Liver (tissue), 9 donors: ENCODE data around the gene TPSB2. TPM values are rescaled to one million over a fixed set of nuclear protein-coding genes. Genes with fewer than 3 reads are reported as not detected.

Experiments used
- DNase-seq: peaks from one replicate; pipeline ENCODE4 v3.0.0-alpha.2; 2017; ENCODE audit warnings: low spot score
- H3K27ac ChIP-seq, 2 donors: one replicate each; pipeline ENCODE4 v1.7.0; 2013; ENCODE audit warnings: inconsistent platforms in 2 of 2, low read length in 2 of 2, control low read depth in 1 of 2, low read depth in 1 of 2, mild to moderate bottlenecking in 1 of 2
- H3K27me3 ChIP-seq, 4 donors: one replicate each; pipeline versions ENCODE4 v1.6.1 to v1.7.0; 2013; ENCODE audit warnings: low read length in 3 of 4, inconsistent platforms in 1 of 4, mild to moderate bottlenecking in 1 of 4, moderate library complexity in 1 of 4; ENCODE audit not compliant: control insufficient read depth in 4 of 4, insufficient read depth in 4 of 4
- H3K36me3 ChIP-seq, 4 donors: one replicate each; pipeline versions ENCODE4 v1.6.1 to v1.7.0; 2013; ENCODE audit warnings: low read length in 3 of 4, mild to moderate bottlenecking in 3 of 4, low read depth in 1 of 4, moderate library complexity in 1 of 4; ENCODE audit not compliant: control insufficient read depth in 4 of 4, insufficient read depth in 3 of 4
- H3K4me1 ChIP-seq, 4 donors: one replicate each; pipeline versions ENCODE4 v1.6.1 to v1.7.0; 2013; ENCODE audit warnings: low read length in 3 of 4, mild to moderate bottlenecking in 3 of 4, moderate library complexity in 1 of 4; ENCODE audit not compliant: control insufficient read depth in 4 of 4, insufficient read depth in 4 of 4
- H3K4me3 ChIP-seq, 3 donors: one replicate each; pipeline versions ENCODE4 v1.6.1 to v1.7.0; 2013; ENCODE audit warnings: low read length in 3 of 3, control low read depth in 1 of 3, low read depth in 1 of 3, mild to moderate bottlenecking in 1 of 3
- H3K9ac ChIP-seq, 2 donors: one replicate each; pipeline ENCODE4 v1.7.0; 2013; ENCODE audit warnings: low read length in 2 of 2, mild to moderate bottlenecking in 2 of 2, moderate library complexity in 2 of 2, control low read depth in 1 of 2, low read depth in 1 of 2
- H3K9me3 ChIP-seq, 4 donors: one replicate each; pipeline versions ENCODE4 v1.6.1 to v1.7.0; 2013; ENCODE audit warnings: low read length in 3 of 4; ENCODE audit not compliant: control insufficient read depth in 4 of 4
- ATF3 ChIP-seq: IDR thresholded peaks from 2 replicates; pipeline ENCODE4 v1.6.1; 2016; ENCODE audit warnings: antibody characterized with exemption
- EGR1 ChIP-seq, 2 donors: IDR thresholded peaks; 2 replicates each; pipeline ENCODE4 v1.6.1; 2016 to 2018; ENCODE audit warnings: antibody characterized with exemption in 2 of 2, low read depth in 2 of 2
- FOXA1 ChIP-seq: IDR thresholded peaks from 2 replicates; pipeline ENCODE4 v1.6.1; 2016; ENCODE audit warnings: antibody characterized with exemption
- FOXA2 ChIP-seq: IDR thresholded peaks from 2 replicates; pipeline ENCODE4 v1.6.1; 2016; ENCODE audit warnings: antibody characterized with exemption
- GABPA ChIP-seq, 2 donors: IDR thresholded peaks in 1 of 2; conservative IDR thresholded peaks in 1 of 2; 2 replicates each; pipeline ENCODE4 v1.6.1; 2016; ENCODE audit warnings: antibody characterized with exemption in 2 of 2, mild to moderate bottlenecking in 1 of 2, moderate library complexity in 1 of 2
- HNF4G ChIP-seq: IDR thresholded peaks from 2 replicates; pipeline ENCODE4 v1.6.1; 2016; ENCODE audit warnings: antibody characterized with exemption
- JUND ChIP-seq, 2 donors: IDR thresholded peaks; 2 replicates each; pipeline ENCODE4 v1.6.1; 2016; ENCODE audit warnings: antibody characterized with exemption in 2 of 2
- NR2F2 ChIP-seq: IDR thresholded peaks from 2 replicates; pipeline ENCODE4 v1.6.1; 2016; ENCODE audit warnings: antibody characterized with exemption
- RAD21 ChIP-seq, 2 donors: IDR thresholded peaks; 2 replicates each; pipeline ENCODE4 v1.6.1; 2016; ENCODE audit warnings: antibody characterized with exemption in 2 of 2, mild to moderate bottlenecking in 2 of 2
- RXRA ChIP-seq, 2 donors: IDR thresholded peaks; 2 replicates each; pipeline ENCODE4 v1.6.1; 2017 to 2018; ENCODE audit warnings: antibody characterized with exemption in 2 of 2, mild to moderate bottlenecking in 1 of 2
- SP1 ChIP-seq: IDR thresholded peaks from 2 replicates; pipeline ENCODE4 v1.6.1; 2018; ENCODE audit warnings: antibody characterized with exemption, mild to moderate bottlenecking
- TAF1 ChIP-seq: conservative IDR thresholded peaks from 2 replicates; pipeline ENCODE4 v1.6.1; 2016; ENCODE audit warnings: antibody characterized with exemption, mild to moderate bottlenecking
- YY1 ChIP-seq: IDR thresholded peaks from 2 replicates; pipeline ENCODE4 v1.6.1; 2016; ENCODE audit warnings: antibody characterized with exemption, mild to moderate bottlenecking
- WGBS: extraction: QIAGEN DNeasy Blood & Tissue Kit; methylation state at CpG from one replicate; pipeline ENCODE4 v1.1.7; 2013; 5-methylcytosine and 5-hydroxymethylcytosine counted together
- polyA plus RNA-seq, 2 donors: library from polyadenylated mRNA; stranded (reverse) in 1 of 2; unstranded in 1 of 2; fragments of 200-250 nt in 1 of 2; fragments of >200 nt in 1 of 2; fragmentation: Nextera tagmentation in 1 of 2; extraction: Ambion mirVana in 1 of 2; gene quantifications; one replicate each; pipeline versions ENCODE4 v1.2.1 to v1.2.3, GENCODE V29; 2013 to 2015
- total RNA-seq, 2 donors: library from RNA; depleted of rRNA; stranded (reverse); fragments of >200 nt; gene quantifications; one replicate each; pipeline ENCODE4 v1.2.3, GENCODE V29; 2014
- TF ChIP-seq, protein P1 (sequence below): IDR thresholded peaks from 2 replicates; pipeline ENCODE4 v1.6.1; 2016; ENCODE audit warnings: antibody characterized with exemption
- TF ChIP-seq, protein P2 (sequence below): IDR thresholded peaks from 2 replicates; pipeline ENCODE4 v1.6.1; 2016; ENCODE audit warnings: antibody characterized with exemption, mild to moderate bottlenecking
- donor health status: healthy.
- donor health status: healthy.
- donor health status: healthy.
- donor health status: healthy.
- donor health status: healthy.

TPSB2 gene
- total and polyA plus RNA-seq, 4 donors = 0.09 to 12.7 (median 0.45) TPM

DNA sequence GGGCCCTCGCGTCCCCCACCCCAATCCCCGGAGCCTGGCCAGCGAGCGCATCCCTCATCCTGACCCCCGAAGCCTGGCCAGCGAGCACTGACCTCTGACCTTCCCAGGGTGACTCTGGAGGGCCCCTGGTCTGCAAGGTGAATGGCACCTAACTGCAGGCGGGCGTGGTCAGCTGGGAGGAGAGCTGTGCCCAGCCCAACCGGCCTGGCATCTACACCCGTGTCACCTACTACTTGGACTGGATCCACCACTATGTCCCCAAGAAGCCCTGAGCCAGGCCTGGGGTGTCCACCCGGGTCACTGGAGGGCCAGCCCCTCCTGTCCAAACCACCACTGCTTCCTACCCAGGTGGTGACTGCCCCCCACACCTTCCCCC, 28.2 kb upstream of the TPSB2 start:
- Histone ChIP-seq H3K9ac (no peak overlapping the region), H3K36me3 (no peaks in the 10 kb centered on the region)
- WGBS = 60% methylated on average over 12 of the region's 12 CpGs

DNA sequence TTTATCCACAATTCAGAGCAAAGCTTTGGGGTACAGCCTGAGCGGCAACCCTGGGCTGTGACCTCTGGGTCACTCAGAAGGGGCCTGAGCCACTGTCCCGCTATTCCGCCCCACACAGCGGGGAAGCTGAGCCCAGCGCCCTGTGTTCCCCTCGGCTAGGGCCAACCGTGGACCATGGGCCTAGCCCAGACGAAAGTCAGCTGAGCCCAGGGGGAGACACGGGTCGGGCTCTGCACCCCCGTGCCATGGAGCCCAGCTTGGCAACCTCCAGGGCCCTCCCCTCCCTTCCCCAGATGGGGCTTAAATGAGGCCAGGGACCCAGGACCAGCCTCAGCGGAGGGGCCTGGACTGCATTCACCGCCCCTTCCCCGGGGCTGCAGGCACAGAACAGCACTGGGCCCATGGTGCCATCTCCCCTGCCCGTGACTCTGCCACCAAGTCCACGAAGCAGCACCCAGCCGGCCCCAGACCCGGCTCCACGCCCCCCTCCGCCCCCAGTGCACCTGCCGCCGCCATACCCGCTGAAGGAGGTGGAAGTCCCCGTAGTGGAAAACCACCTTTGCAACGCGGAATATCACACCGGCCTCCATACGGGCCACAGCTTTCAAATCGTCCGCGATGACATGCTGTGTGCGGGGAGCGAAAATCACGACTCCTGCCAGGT, 27.7 kb upstream of the TPSB2 start:
- no peak overlapping the region for H3K4me3 ChIP-seq
- H3K4me1 ChIP-seq = no peaks in the 10 kb centered on the region
- no peak overlapping the region for H3K9ac ChIP-seq
- peaks cover 0 to 9% (median 1%) of the 10 kb centered on the region in 4 donors for H3K27me3 ChIP-seq
- WGBS = 84% methylated on average over 34 of the region's 34 CpGs
- no peak for TF ChIP-seq SP1
- TF ChIP-seq FOXA1 = no peak
- TF ChIP-seq NR2F2 = no peak
- TF ChIP-seq EGR1 (IDR thresholded peaks at IDR 0.05; ENCODE audit: low read depth in 2 of 2) = no peak
- TF ChIP-seq YY1 = no peak
- no peak for TF ChIP-seq FOXA2
- TF ChIP-seq TAF1 = no peak
- TF ChIP-seq, protein P1, sequence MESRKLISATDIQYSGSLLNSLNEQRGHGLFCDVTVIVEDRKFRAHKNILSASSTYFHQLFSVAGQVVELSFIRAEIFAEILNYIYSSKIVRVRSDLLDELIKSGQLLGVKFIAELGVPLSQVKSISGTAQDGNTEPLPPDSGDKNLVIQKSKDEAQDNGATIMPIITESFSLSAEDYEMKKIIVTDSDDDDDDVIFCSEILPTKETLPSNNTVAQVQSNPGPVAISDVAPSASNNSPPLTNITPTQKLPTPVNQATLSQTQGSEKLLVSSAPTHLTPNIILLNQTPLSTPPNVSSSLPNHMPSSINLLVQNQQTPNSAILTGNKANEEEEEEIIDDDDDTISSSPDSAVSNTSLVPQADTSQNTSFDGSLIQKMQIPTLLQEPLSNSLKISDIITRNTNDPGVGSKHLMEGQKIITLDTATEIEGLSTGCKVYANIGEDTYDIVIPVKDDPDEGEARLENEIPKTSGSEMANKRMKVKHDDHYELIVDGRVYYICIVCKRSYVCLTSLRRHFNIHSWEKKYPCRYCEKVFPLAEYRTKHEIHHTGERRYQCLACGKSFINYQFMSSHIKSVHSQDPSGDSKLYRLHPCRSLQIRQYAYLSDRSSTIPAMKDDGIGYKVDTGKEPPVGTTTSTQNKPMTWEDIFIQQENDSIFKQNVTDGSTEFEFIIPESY = no peak
- H3K9me3 ChIP-seq = no peaks in the 10 kb centered on the region
- no peak overlapping the region for H3K27ac ChIP-seq
- H3K36me3 ChIP-seq = no peaks in the 10 kb centered on the region
- DNase-seq = no peak

More for the DNA sequence above, 28.2 kb upstream of the TPSB2 start:
- Histone ChIP-seq H3K27me3 (peaks cover 0 to 9% (median 1%) of the 10 kb centered on the region in 4 donors), H3K4me1 (no peaks in the 10 kb centered on the region), H3K27ac (no peak overlapping the region), H3K9me3 (no peaks in the 10 kb centered on the region), H3K4me3 (no peak overlapping the region)
- no peak for TF ChIP-seq GABPA (IDR thresholded peaks at IDR 0.05 in 1 of 2, conservative IDR thresholded peaks at IDR 0.05 in 1 of 2)
- TF ChIP-seq YY1 = no peak
- TF ChIP-seq, protein P2, sequence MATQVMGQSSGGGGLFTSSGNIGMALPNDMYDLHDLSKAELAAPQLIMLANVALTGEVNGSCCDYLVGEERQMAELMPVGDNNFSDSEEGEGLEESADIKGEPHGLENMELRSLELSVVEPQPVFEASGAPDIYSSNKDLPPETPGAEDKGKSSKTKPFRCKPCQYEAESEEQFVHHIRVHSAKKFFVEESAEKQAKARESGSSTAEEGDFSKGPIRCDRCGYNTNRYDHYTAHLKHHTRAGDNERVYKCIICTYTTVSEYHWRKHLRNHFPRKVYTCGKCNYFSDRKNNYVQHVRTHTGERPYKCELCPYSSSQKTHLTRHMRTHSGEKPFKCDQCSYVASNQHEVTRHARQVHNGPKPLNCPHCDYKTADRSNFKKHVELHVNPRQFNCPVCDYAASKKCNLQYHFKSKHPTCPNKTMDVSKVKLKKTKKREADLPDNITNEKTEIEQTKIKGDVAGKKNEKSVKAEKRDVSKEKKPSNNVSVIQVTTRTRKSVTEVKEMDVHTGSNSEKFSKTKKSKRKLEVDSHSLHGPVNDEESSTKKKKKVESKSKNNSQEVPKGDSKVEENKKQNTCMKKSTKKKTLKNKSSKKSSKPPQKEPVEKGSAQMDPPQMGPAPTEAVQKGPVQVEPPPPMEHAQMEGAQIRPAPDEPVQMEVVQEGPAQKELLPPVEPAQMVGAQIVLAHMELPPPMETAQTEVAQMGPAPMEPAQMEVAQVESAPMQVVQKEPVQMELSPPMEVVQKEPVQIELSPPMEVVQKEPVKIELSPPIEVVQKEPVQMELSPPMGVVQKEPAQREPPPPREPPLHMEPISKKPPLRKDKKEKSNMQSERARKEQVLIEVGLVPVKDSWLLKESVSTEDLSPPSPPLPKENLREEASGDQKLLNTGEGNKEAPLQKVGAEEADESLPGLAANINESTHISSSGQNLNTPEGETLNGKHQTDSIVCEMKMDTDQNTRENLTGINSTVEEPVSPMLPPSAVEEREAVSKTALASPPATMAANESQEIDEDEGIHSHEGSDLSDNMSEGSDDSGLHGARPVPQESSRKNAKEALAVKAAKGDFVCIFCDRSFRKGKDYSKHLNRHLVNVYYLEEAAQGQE = no peak
- TF ChIP-seq RXRA (IDR thresholded peaks at IDR 0.05) = no peak
- no peak for TF ChIP-seq JUND (IDR thresholded peaks at IDR 0.05)
- TF ChIP-seq ATF3 = no peak
- no peak for TF ChIP-seq RAD21 (IDR thresholded peaks at IDR 0.05)
- no peak for TF ChIP-seq HNF4G
- TF ChIP-seq TAF1 = no peak
- TF ChIP-seq, protein P1 = no peak
- no peak for DNase-seq
